GM18526 (cell line): ENCODE measurements around the gene CRYL1.

ENCODE experiments used
- POLR2A ChIP-seq: IDR thresholded peaks from 3 replicates; pipeline ENCODE4 v1.6.1; 2011; ENCODE audit not compliant: insufficient read length; ENCODE audit errors: extremely low read depth

The CRYL1 gene

DNA sequence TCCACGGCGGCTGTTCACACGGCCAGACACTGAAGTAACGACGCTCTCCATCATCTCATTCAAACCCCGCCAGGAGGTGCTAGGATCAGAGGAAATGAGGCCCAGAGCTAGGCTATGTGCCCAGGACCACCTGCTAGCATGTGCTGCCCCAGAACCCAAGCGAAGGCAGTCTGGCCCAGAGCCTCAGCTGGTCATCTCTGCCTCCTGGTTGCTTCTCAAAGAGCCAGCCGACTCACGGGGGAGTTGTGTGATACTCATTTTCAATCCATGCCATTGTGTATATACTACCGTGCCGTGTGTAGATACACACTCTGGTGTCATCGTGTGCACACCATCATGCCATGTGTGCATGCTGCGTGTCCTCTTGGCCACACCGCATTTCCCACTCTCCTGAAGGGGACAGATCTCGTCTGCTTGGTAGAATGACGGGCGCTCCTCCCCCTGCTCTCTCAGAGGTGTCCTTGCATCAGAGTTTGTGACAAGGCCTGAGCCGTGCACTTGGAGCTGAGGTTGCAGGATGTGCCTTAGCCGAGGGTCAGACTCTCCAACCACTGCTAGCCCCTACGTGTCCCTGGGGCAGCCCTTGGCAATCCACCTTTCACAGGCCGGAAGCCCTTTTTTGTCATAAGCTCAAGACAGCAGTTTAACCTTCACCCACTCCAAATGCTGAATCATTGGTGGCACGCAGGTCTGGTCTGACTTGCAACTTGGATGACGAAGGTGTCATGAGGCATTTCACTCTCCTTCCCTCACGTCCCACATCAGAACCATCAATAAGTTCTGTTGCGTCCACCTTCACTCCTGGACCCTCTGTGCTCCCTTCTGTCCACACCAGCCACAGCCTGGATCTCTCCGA, 130.4 kb downstream of the CRYL1 start:
- no peak for TF ChIP-seq POLR2A

DNA sequence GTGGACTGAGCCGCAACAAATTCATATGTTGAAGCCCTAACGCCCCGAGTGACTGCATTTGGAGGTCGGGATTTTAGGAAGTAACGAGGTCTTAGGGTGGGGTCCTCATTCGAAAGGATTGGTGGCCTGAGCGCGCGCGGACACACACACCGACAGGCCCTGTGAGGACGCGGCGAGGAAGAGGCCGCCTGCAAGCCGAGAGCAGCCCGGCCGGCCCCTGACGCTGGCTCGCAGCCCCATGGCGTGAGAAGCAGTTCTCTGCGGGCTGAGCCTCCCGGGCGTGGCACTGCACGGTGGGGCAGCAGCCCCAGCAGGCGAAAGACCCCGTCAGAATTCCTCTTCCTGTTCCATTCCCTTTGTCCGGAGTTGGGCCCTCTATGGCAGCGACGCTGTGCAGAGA, 131.2 kb downstream of the CRYL1 start:
- TF ChIP-seq POLR2A, result no peak

DNA sequence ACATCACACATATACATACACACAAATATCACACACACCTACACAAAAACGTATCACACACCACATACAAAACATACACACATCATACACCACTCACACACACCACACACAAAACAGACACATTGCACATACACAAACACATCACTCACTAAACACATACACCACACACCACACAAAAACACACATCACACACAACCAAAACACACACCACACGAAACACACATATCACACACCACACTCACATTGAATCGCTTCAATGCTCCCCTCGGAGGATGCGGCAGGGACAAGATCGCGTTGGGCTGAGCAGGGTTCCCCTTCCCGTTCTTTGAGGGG, 131.5 kb downstream of the CRYL1 start:
- TF ChIP-seq POLR2A, result no peak

DNA sequence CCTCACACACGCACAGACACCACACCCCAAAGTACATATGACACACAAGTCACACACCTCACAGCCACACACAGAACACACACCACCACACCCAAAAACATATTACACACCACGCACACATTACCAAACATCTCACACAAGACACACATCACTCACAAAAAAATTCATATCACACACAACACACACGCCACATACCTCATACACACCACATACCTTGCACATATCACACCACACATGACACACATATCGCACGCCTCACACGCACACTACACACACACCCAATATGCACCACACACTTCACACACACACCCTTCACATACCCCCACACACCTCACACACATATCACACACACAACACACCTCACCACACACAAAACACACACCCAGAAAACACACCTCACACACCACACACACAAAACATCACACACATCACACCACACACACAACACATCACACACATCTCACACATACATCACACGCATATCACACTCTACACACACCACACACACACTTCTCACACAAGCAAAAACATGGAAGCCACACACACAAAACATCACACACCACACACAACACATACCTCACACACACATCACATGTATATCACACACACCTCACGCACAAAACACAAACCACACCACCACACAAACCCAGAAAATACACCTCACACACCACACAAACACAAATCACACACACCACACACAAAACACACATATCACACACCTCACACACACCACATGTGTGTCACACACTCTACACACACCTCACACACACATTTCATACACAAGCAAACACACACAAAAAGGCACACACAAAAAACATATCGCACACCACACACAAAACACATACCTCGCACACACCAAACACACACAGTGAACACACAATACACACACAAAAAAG, 132.1 kb downstream of the CRYL1 start:
- no peak for TF ChIP-seq POLR2A

DNA sequence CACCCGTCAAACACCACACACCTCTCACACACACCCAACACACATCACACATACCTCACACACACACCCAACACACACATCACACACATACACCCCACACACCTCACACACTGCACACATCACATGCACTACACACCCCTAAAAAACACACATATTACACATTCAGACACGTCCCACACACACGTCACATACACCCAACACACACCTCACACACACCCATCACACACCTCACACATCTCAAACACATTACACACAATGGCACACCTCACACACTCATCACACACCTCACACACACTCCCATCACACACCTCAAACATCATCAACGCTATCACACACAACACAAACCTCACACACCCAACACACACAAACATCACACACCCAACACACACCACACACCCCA, 133.1 kb downstream of the CRYL1 start:
- no peak for TF ChIP-seq POLR2A

DNA sequence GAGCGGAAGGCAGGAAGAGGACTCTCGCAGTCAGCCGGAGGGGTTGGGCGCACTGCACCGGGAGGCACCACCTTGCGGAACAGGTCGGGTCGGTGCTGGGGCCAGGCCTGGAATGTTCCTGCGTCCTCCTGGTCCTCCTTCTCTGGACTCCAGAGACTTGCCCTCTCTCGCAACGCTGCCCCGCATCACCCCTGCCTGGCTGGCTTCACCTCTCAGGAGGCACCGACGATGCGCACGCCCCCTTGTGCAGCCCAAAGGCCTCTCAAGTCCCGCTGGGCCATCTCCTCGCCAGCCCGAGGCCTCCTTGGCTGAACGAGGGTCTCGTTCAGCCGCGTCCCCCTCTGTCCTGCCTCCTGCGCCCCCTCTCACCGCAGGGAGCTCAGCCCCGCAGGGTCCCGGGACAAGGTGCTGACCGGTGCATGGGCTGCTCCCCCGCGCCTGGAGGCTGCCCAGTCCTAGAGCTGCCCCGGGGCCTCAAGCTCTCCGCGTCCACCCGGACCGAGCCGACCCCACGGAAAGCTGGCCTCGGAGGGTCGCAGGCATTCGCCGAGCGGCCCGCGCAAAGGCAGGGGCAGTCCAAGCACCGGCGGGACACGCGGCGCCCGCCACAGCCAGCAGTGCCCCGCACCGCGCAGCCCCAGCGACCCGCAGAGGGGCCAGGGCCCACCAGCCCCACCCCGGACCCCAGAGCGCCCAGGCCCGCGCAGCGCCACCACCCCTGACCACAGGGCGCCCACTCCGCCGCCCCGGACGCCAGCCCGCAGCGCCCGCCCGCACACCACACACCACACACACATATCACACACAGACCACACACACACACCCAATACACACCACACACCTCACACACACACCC, 133.8 kb downstream of the CRYL1 start:
- no peak for TF ChIP-seq POLR2A

DNA sequence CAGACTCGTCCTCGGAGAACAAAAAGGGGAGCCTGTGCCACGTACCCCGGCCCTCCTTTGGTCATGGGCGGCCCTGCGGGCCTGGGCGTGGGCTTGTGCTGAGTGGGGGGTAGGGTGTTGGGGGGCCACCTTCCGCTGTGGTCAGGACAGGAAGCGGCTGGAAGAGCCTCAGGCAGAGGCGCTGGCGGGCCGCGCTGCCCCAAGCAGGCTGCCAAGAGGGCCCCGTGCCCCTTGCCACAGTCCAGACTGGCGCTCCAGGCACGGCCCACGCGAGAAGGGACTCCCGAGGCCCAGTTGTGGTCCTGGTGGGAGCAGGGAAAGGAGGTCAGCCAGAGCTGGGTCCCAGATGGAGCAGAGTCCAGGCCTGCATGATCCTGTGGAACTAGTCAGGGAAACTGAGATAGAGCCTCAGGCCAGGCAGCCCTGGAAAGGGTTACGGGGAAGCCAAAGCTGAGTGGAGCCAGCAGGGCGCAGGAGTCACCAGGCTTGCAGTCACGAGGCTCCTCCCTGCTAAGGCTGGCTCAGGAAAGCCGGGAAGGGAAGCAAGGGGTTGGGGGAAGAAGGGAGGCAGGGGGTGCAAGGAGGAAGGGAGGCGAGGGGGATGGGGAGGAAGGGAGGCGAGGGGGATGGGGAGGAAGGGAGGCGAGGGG, 135.0 kb downstream of the CRYL1 start:
- TF ChIP-seq POLR2A, result no peak

DNA sequence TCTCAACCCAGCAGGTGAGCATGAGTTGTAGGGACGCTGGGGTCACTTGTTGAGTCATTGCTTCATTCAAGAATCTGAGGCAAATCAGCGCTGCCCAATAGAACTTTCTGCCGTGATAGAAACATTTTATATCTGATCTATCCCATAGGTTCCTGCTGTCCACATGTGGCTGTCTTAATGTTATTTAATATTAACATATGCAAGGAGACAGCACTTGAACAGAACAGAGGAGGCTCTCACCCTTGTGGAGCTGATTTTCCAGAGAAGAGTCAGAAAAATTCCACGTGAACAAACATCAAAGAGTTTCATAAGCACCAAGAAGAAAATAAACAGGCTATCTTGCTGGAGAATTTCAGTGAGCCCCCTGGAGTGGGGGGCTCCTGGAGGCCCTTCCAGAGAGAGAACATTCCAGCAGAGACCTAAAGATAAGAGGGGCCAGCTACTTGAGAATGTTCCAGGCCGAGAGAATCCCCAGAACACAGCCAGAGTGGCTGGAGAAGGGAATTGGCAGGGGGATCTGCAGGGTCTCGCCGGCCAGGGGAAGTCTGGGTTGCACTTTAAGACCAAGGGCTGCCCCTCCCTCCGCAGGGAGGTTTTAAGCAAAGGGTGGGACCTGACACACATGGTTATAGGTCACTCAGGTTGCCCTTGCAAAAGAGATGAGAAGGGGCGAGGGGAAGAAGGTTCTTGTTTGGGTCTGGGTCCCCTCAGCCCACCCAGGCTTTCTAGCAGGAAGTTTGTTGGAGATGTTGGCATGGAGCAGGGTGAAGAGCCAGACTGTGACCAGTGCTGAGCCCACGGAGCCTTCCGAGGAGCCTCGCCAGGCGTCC, 135.7 kb downstream of the CRYL1 start:
- TF ChIP-seq POLR2A, result no peak

DNA sequence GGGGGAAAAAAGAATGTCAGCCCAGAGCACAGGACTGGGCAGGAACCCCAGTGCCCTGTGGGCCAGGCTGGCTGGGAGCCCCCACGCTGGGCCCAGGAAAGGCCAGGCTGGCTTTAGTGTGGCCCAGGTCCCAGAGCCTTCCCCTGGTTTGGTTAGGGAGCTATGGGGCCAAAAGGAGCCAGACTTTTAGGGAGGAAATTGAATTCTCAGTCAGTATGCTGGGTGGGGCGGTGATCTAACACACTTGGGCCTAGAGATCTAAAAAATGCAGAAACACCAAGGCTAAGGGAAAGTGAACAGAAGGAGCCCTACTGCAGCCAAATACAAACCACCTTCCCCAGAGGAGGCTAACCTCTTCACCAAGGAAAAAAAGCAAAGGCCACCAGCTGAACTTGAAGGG, 137.5 kb downstream of the CRYL1 start:
- no peak for TF ChIP-seq POLR2A

DNA sequence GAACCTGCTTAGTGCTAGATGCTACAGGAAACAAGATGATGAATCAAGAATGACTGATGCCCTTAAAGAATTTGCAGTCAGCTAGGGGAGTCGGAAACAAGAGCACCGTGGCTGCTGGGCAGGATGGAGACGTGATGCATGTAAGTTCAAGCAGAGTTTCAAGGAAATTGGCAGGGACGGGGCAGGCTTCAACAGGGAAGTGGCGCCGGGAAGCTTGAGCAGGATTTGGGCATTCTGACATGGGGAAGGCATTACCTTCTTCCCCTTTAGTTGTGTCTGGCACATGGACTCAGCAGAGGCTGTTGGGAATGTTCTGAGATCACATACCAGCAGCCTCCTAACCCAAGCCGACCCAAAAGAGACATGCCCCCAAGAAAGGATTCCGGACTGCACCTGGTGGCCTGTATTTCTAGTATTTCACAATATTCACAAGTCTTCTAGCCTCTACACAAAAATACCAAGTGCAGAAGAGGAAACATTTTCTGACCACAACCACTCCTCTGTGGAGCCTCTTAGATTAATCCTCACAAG, 138.2 kb downstream of the CRYL1 start:
- TF ChIP-seq POLR2A, result no peak

DNA sequence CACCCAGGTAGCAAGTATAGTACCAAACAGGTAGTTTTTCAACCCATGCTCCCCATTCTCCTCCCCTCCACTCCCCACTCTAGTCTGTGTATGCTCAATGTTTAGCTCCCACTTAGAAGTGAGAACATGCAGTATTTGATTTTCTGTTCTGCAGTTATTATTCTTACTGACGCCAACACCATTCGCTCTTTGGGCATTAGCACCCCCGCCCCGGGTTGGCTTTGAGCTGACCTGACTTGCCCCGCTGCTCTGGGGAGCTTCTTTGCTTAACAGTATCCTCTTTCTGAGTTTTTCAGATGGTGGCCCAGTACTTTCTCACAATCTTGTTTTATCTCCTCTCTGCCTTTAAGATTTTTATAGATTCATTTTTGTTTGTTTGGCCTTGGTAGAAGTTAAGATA, 138.7 kb downstream of the CRYL1 start:
- no peak for TF ChIP-seq POLR2A

DNA sequence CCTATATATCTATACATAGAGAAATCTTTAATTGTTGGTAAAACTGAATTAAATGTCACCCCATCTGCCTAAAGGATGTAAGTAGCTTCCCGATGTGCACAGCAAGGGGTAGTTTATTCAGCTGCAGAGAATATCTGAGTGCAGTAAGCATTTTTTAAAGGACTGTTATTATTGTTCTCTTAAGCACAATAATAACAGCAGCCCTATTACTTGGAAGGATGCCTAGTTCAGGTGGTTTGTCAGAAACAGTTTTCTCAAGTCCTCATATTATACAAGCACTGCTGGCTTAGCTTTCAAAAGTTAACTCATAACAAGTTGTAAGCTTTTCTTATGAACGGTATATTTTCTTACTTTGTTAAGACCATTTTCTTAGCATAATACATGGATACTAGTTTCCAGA, 142.6 kb downstream of the CRYL1 start:
- no peak for TF ChIP-seq POLR2A

DNA sequence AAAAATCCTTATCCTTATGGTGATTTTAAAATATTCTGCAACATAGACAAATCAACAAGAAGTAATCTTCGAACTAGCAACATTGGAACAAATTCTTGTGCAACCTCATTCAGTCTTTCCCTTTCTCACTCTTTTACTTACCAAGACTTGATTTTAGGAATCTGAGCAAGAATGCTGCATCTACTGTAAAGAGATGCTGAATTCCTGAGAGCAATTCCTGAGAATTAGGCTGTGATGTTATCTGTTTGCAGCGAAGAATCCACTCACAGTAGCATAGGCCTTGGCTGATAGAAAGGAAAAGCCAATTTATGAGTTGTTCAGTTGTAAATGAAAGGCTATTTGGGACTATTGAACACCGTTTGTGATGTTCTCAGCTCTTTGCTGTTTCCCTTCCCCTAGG, 144.3 kb downstream of the CRYL1 start:
- no peak for TF ChIP-seq POLR2A

DNA sequence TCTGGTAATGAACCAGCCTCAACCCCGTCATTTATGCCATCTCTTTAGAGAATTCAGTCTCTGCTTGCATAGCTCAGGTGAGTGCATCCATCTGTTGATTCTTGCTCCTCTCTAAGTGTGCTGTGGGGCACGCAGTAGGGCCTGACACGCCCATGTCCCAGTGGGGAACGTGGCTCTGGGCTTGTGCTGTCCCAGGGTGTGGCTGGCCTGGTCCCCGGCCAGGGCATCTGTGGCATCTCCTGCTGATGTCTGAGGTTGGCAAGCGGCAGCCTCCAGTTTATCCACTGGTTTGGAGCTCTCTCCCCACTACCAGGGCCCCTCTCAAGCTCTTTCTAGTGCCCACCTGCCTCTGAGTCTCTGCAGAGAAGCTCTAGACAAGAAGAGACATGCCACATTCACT, 146.9 kb downstream of the CRYL1 start:
- TF ChIP-seq POLR2A, result no peak
